Lower lobe of right lung (tissue), 2 donors: ENCODE results near the gene PLCB3. TPM values are rescaled to one million over a fixed set of nuclear protein-coding genes. Genes with fewer than 3 reads are reported as not detected.

Experiments used
- ATAC-seq, 2 donors: fragments of 200-7000 bp; cut with Tn5 transposase; one replicate each; pipeline ENCODE4 v1.9.1; 2020 to 2022; ENCODE audit warnings: mild to moderate bottlenecking in 2 of 2, moderate library complexity in 2 of 2
- DNase-seq: peaks from one replicate; pipeline ENCODE4 v3.0.0-alpha.2; 2020
- H3K27ac ChIP-seq: fragments of 200-600 bp; one replicate; pipeline ENCODE4 v1.8.0; 2022
- H3K27me3 ChIP-seq: fragments of 200-600 bp; one replicate; pipeline ENCODE4 v1.8.0; 2022; ENCODE audit warnings: low read depth
- H3K36me3 ChIP-seq: fragments of 200-600 bp; one replicate; pipeline ENCODE4 v1.8.0; 2022; ENCODE audit warnings: mild to moderate bottlenecking
- H3K4me1 ChIP-seq: fragments of 200-600 bp; one replicate; pipeline ENCODE4 v1.8.0; 2022
- H3K4me3 ChIP-seq: fragments of 200-600 bp; one replicate; pipeline ENCODE4 v1.8.0; 2022; ENCODE audit warnings: mild to moderate bottlenecking
- H3K9me3 ChIP-seq: fragments of 200-600 bp; one replicate; pipeline ENCODE4 v1.8.0; 2022
- intact Hi-C: fragments of 100-400 bp; cut with DNase I; formaldehyde crosslinking; loops from one replicate; pipeline ENCODE4 v1.11.0; 2022
- total RNA-seq: library from RNA; stranded (reverse); fragmentation: NEBNext Ultra II Directional; extraction: Animal tissue kit (Norgen Biotek cat#: 25700); gene quantifications from one replicate; pipeline ENCODE4 v1.2.1, GENCODE V29; 2021
- TF ChIP-seq, protein P1 (sequence below): fragments of 200-600 bp; IDR thresholded peaks from one replicate; pipeline ENCODE4 v1.8.0; 2022; ENCODE audit warnings: antibody characterized with exemption, mild to moderate bottlenecking
- donor health status: DM: no; HTN: yes; CAD: no; lungs with severe emphysema.

The PLCB3 gene
- total RNA-seq, 1 donor from 2014 or later = 31.8 TPM

DNA sequence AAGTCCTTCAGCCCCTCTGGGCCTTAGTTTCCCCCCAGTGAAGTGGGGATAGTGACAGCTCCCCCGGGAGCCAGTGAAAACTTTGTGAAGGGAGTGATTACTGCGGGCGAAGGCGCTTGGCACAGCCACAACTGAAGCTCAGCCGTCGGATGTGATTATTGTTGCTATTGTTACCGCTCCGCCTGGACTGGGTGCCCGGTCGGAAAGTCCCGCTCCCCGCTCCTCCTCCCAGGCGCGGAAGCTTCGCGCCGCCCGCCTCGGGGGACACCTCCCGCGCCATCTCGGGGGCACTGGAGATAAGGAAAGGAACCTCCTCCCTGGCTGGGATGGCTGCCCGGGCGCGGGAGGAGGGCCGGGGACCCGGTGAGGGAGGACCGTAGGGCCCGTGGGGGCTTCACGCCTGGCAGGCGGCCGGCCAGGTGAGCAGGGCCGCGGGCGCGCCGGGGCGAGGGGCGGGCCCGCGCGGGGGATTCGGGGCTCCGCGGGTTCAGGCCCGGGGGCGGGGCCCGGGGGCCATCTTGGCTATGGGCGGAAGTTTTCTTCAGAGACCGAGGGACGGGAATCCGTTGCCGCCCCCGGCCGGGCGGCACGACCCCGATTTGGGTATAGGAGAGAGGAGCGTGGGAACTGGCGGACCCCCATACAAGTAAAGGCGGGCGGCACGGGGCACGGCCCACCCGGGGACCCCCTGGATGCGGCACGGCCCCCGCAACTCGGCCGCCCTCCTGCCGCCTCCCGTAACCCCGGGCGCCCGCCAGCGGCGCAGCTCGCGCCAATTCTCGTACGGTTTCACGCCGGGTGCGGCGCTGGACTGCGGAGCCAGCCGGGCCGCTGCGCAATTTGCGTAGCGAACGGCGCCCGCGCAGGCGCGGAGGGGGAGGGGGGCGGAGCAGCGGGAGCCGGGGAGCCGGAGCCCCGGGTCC, 33.9 kb downstream of the PLCB3 start, which contains the start of gene GPR137:
GPR137 (plus strand) TSS at position 887 of the 923 bp plus-strand sequence. CDS start 677 bp downstream, outside the sequence.
- DNase-seq (peak; percentile 90), ATAC-seq (peak; percentile 89 to 91)
- Histone ChIP-seq H3K9me3 (no peaks in the 10 kb centered on the region), H3K4me1 (peaks cover 22% of the 10 kb centered on the region), H3K4me3 (peak within 1 kb of the TSS; percentile 77), H3K27ac (peak within 1 kb of the TSS; percentile 93), H3K27me3 (no peaks in the 10 kb centered on the region), H3K36me3 (peaks cover 19% of the 10 kb centered on the region)
- intact Hi-C loops = no loop called here
- TF ChIP-seq, protein P1, sequence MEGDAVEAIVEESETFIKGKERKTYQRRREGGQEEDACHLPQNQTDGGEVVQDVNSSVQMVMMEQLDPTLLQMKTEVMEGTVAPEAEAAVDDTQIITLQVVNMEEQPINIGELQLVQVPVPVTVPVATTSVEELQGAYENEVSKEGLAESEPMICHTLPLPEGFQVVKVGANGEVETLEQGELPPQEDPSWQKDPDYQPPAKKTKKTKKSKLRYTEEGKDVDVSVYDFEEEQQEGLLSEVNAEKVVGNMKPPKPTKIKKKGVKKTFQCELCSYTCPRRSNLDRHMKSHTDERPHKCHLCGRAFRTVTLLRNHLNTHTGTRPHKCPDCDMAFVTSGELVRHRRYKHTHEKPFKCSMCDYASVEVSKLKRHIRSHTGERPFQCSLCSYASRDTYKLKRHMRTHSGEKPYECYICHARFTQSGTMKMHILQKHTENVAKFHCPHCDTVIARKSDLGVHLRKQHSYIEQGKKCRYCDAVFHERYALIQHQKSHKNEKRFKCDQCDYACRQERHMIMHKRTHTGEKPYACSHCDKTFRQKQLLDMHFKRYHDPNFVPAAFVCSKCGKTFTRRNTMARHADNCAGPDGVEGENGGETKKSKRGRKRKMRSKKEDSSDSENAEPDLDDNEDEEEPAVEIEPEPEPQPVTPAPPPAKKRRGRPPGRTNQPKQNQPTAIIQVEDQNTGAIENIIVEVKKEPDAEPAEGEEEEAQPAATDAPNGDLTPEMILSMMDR = no peak

DNA sequence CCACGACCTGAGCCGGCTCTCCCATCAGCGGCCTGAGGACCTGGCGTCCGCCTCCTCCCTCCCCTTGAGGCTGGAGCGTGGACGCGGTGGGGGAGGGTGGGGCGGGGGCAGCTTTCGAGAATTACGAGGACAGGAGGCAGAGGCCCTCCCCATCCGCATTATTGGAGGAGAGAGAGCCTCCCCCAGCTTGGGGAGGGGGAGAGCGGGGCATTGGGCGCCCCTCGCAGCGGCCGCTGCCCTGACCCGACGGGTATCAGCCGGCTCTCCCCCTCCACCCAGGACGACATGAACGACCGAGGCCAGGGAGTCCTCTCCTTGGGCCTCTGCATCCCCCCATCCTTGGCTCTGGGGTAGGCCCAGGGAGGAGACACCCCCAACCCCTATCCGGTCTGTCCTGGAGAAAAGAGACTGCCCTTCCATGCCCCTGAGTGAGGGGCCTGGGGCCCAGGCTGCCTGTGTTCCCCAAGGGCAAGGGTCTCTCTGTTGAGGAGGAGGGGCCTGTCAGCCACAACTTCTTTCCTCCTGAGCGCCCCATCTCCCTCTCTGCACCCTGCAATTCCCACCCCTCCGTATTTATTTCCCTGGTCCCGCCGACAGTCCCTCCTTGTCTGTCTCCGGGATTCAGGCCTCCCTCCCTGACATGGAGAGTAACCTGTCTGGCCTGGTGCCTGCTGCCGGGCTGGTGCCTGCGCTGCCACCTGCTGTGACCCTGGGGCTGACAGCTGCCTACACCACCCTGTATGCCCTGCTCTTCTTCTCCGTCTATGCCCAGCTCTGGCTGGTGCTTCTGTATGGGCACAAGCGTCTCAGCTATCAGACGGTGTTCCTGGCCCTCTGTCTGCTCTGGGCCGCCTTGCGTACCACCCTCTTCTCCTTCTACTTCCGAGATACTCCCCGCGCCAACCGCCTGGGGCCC, 34.8 kb downstream of the PLCB3 start:
- TF ChIP-seq, protein P1 = no peak
- Histone ChIP-seq H3K4me3 (peak overlapping the region; percentile 77), H3K4me1 (peaks cover 26% of the 10 kb centered on the region), H3K9me3 (no peaks in the 10 kb centered on the region), H3K36me3 (peaks cover 12% of the 10 kb centered on the region), H3K27me3 (peaks cover 9% of the 10 kb centered on the region), H3K27ac (peak overlapping the region; percentile 93)
- DNase-seq (no peak), ATAC-seq (no peak)
- intact Hi-C loops = no loop called here

DNA sequence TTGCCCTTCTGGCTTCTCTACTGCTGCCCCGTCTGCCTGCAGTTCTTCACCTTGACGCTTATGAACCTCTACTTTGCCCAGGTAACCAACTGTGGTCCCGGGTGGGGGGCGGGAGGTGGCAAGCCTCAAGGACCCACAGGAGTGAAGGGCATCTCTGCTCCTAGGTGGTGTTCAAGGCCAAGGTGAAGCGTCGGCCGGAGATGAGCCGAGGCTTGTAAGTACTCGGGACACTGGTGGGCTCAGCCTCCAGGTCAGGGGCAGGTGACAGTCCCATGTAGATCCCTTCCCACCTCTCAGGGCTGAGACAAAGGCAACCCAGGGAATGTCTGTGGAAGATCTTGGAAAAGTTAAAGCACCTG, 35.5 kb downstream of the PLCB3 start:
- no peak overlapping the region for H3K27ac ChIP-seq
- H3K4me1 ChIP-seq = peaks cover 32% of the 10 kb centered on the region
- H3K36me3 ChIP-seq = peaks cover 6% of the 10 kb centered on the region
- no peaks in the 10 kb centered on the region for H3K9me3 ChIP-seq
- ATAC-seq (no peak), DNase-seq (no peak)
- peaks cover 15% of the 10 kb centered on the region for H3K27me3 ChIP-seq
- no peak overlapping the region for H3K4me3 ChIP-seq
- intact Hi-C loops = no loop called here
- TF ChIP-seq, protein P1 = no peak

DNA sequence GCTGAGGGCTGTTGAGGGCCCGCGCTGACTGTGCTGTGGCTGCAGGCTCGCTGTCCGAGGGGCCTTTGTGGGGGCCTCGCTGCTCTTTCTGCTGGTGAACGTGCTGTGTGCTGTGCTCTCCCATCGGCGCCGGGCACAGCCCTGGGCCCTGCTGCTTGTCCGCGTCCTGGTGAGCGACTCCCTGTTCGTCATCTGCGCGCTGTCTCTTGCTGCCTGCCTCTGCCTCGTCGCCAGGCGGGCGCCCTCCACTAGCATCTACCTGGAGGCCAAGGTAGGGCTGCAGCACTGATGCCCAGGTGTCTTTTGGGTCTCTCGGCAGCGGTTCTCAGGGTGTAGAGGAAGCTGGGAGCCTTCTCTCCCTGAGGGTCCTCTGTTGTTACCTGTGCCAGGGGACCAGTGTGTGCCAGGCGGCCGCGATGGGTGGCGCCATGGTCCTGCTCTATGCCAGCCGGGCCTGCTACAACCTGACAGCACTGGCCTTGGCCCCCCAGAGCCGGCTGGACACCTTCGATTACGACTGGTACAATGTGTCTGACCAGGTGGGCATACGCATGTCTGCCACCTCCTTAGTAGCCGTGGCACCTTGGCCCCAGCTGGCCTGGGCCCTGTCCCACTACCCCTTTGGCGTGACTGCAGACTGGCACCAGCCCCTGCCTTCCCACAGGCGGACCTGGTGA, 36.5 kb downstream of the PLCB3 start:
- no peaks in the 10 kb centered on the region for H3K36me3 ChIP-seq
- TF ChIP-seq, protein P1 = no peak
- H3K4me1 ChIP-seq = peaks cover 40% of the 10 kb centered on the region
- H3K4me3 ChIP-seq = no peak overlapping the region
- DNase-seq (no peak), ATAC-seq (no peak)
- intact Hi-C loops = no loop called here
- H3K9me3 ChIP-seq = no peaks in the 10 kb centered on the region
- no peak overlapping the region for H3K27ac ChIP-seq
- peaks cover 26% of the 10 kb centered on the region for H3K27me3 ChIP-seq

DNA sequence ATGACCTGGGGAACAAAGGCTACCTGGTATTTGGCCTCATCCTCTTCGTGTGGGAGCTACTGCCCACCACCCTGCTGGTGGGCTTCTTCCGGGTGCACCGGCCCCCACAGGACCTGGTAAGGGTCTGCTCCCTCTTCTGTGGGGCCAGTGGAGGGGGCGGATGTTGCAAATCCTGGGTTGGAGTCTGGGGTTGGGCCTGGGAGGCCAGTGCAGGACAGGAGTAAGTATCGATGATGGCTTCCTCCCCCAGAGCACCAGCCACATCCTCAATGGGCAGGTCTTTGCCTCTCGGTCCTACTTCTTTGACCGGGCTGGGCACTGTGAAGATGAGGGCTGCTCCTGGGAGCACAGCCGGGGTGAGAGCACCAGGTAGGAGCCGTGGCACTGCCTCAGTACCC, 37.0 kb downstream of the PLCB3 start:
- H3K36me3 ChIP-seq = no peaks in the 10 kb centered on the region
- intact Hi-C loops = no loop called here
- peaks cover 31% of the 10 kb centered on the region for H3K27me3 ChIP-seq
- H3K4me3 ChIP-seq = no peak overlapping the region
- H3K9me3 ChIP-seq = no peaks in the 10 kb centered on the region
- H3K4me1 ChIP-seq = peaks cover 35% of the 10 kb centered on the region
- DNase-seq (no peak), ATAC-seq (no peak)
- H3K27ac ChIP-seq = no peak overlapping the region
- TF ChIP-seq, protein P1 = no peak
